Measurements from ENCODE around the gene NUDC.
A peak's percentile ranks its signal among the peaks of the same experiment; 100 is the strongest.
"Not testable (repeated sequence)": the region's sequence is repeated elsewhere in the genome, so short reads cannot be mapped to it uniquely, and the experiment has no call there.

Gene NUDC

DNA sequence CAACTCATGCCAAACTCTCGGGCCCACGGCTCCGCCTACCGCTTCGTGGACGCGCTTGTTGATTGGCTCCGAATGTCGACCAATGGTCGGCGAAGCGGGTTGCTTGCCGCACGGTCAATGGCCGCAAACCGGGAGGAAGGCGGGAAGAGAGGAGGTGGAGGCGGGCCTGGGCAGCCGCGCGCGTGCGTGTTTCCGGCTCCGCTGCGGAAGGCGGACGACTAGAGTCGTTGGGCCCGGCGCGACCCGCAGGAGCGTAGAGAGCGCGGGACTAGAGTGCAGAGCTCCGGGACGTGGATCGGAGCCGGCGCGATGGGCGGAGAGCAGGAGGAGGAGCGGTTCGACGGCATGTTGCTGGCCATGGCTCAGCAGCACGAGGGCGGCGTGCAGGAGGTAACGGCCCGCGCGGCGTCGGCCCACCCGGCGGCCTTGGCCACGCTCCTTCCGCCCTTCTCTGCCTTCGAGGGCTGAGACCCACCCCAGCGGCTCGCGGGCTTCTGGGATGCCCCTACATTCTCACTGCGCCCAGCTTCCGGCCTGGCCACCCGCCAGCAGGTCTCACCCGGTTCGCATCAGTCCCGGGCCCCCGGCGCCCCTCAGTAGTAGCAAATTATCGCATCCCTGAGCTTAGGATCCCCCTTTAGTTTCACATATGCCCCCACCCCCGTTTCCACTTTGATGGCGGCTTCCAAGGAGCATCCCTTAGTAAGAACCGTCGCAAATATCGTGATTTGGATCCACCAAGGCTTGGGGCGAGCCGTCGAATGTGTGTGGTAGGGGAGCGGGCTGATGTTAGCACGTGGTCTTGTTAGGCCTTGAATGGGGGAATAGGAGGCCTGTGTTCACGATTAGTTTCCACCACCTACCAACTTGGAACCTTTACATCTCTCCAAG, at the start of gene NUDC:
TSS of gene NUDC (plus strand) at position 204 of the 891 bp plus-strand sequence. CDS start at position 310, 106 bp downstream.
- DNase-seq, result peak; percentile 93

DNA sequence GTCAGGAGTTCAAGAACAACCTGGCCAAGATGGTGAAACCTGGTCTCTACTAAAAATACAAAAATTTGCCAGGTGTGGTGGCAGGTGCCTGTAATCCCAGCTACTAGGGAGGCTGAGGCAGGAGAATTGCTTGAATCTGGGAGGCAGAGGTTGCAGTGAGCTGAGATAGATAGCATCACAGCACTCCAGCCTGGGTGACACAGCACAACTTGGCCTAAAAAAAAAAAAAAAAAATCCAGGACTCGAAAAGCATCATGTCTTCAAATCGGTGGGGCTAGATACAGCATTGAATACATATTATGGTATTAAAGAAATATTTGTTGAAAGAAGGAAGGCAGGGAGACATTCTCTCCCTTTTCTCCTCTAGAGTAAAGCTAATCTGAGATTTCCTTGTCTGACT, 48.4 kb upstream of the NUDC start:
- not testable (repeated sequence) for DNase-seq

DNA sequence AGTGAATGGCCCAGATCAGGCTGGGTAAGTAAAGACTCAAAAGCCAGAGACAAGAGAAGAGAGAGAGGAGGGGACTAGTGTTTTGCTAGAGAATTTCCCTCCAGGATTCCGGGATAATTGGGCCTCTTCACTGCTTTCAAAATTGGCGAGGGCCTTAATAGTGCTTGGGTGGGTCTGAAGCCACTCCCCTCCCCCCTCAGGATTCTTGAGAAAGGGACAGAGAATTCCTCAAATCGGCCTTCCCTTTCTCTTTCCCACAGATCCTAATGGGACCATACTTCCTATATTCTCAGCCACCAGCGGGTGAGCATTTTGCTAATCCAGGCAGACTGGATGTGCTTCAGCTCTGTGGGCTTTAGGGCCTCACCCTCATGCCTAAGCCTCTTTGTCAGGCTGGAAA, 46.6 kb upstream of the NUDC start:
- no peak for DNase-seq

DNA sequence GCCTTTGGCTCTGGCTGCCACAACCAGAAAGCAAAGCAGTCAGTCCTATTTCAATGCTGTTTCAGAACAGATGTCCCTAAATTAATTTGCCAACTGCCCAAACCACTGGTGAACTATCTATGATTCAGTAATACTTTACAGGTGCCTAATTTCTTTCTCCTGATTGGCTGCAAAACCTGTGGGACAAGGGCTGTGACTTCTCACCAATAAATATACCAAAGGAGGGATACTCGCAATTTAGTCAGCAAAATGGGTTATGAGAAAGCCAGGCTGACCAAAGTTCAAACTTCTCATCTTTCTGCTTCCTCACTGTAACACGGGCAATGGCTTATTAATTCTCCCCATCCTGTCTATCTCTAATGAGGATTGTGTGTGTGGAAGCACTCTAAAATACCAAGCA, 44.2 kb upstream of the NUDC start:
- no peak for DNase-seq

DNA sequence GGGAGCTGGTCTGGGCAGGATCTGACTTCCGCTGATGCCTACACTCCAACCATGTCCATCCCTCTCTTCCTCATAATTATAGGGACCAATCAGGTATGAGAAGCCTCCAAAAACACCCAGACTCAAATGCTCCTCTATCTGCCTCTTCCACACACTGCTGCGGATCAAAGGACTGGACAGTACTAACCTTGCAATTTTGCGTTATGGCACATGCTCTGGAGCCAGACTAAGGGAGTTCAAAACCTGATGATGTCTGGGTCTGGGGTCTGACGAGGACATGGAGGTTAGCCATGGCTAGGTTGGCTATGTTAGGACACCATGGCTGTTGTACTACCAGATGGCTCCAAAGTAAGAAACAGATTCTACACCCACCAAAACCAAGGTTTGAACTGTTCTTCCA, 41.8 kb upstream of the NUDC start:
- no peak for DNase-seq

DNA sequence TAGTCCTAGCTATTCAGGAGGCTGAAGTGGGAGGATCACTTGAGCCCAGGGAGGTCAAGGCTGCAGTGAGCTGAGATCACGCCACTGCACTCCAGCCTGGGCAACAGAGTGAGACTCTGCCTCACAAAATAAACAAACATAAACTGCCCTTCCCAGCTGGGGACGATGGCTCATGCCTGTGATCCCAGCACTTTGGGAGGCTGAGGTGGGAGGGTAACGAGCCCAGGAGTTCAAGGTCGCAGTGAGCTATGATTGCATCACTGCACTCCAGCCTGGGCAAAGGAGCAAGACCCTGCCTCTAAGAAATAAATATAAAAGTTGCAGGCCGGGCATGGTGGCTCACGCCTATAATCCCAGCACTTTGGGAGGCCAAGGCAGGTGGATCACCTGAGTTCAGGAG, 39.9 kb upstream of the NUDC start:
- not testable (repeated sequence) for DNase-seq

DNA sequence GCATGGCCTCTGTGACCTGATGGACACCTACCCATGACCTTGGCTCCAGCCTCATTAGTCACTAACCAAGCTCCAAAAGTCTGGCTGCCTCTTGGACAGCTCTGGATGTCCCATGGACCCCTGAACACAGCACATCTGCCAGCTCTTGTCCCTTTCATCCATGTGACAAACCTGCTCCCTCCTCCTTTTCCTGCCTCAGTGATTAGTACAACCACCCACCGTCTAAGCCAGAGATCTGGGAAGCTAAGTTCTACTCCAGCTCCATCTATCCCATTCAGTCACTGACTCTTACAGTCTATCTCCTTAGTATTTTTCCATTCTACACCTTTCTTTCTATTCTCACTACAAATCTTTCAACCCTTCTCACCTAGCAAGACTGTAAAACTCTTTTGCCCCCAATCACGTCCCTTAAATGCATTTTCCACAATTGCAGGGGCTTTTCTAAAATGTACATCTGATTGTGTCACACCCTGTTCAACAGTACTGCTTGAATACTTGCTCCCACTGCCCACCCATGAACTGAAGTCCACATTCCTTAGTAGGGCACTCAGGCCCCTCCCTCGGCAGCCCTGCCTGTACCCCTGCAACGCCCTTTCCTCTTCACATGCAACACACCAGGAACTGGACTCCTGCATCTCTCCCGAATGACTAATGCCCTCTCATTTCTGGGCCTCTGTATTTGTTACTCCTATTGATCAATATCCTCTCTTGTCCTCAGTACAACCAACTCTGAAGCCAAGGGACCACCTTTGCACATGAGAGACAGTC, 38.7 kb upstream of the NUDC start:
- no peak for DNase-seq

DNA sequence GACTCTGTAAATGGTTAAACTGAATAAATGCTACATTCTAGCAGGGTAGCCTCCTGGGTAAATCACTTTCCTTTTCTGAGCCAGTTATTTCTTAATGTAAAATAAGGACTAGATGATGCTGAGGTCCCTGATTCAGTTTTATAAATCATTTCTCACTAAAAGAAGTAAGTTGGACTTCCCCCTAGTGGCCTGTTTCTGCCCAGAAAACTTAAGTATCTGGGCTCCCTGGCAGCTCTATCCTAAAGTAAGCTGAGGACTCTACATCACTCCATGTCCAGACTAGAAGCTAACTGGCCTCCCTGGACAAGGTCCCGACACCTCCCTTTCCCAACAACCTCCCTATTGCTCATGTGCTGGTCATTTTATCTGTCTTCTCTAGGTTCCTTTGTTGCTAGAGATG, 34.4 kb upstream of the NUDC start:
- DNase-seq, result no peak

DNA sequence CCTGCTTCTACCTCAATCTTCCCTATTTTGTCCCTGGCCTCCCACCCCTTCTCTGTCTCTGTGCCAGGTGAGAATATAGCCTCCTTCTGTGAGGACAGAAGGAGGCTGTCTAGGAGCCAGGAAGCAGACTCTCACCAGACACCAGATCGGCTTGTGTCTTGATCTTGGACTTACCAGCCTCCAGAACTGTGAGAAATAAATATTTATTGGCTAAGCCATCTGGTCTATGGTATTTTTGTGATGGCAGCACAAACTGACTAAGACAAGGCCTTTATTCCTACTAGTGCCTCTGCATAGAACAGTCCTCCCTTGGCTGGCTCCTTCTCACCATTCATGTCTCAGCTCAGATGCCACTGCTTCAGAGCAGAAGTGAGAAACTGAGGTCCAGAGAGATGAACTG, 33.3 kb upstream of the NUDC start:
- no peak for DNase-seq

DNA sequence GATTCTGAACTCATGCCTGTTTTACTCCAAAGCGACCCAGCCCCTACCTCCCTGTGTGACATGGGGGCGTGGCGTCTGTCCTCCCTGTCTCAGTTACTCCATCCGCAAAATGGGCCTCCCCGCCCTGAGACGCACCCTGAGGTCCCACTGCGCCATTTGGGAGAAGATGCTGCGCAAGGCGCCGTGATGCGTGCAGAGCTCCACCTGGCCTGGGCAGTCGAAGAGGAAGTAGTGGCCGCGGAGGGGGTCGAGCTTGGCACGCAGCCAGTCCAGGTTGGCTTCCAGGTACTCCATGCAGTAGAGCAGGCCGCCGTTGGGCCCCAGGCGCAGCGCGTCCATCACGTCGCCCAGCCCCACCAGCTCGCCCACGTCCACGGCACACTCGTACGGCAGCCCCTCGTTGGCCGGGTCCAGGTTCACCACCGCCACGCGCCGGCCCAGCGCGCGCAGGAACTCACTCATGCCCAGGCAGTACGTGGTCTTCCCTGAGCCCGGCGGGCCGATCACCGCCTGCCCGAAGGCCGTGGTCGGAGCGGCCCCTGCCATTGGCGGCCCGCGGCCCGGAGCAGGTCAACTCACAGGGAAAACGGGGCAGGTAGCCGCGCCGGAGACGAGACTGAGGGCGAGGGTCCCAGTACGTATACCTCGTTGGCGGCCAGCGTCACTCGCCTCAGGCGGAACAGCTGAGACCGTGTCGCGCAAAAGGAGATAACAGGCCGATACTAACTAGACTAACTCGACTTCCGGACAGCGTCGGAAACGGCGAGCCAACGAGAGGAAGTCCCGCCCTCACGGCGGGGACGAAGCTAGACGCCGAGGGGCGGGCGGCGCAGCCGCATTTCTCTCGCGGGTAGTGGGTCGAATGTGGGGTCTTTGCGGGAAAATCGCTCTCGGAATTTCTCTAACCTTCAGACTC, 31.7 kb upstream of the NUDC start, which contains the start of gene GPN2:
TSS of gene GPN2 (minus strand) at position 733 of the 916 bp plus-strand sequence. CDS start at position 546, 187 bp downstream.
- peak; percentile 78 for DNase-seq

DNA sequence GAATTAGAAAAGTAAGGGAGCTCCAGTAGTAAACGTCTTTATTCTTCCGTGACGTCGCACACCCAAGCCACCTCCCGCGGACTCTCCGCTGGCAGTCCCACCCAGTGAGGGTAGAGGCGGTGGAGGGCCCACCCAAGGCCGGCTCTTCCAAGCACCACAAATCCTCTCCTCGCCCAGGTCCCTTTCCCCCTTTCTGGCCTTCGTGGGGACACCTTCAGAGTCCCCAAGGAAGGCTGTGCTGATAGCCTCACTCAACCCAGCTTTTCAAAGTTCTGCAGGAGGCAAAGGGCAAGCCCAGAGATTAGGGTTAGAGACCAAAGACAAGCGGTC, 31.1 kb upstream of the NUDC start:
- DNase-seq, result no peak

DNA sequence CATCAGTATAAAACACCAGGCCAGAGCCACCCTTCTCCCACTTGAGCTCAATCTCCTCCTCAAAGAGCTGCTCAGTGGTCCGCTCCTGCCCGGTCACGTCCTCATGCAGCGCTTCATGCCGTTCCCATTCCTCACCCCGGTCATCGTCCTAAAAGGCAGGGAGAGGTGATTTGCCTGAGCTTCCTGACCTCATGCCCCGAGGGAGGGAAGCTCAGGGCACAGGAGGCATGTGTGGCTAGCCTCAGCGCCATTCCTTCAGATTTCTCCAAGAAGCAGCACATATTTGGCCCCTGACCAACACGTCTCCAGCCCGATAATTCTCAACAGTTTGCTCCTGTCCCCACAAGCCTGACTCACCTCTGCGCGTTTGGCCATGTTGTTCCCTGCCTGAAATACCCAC, 27.3 kb upstream of the NUDC start:
- DNase-seq, result no peak

DNA sequence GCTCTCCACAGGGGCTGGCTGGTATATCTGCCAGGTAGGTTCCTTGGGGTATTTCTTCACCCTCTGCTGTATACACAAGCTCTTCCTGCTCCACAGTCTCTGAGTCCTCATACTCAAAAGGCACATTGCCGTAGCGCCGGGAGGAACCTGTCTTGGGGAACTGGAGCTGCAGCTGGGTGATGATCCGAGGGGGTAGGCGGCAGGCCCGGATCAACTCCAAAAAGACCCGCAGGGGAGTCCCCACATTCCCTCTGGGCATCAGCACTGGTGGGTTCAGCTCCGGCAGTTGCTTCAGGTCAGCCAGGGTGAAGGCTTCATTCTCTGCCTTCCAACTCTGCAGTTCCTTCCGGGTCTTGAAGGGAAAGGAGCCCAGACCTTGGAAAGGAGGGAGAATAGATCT, 24.2 kb upstream of the NUDC start:
- DNase-seq, result no peak

DNA sequence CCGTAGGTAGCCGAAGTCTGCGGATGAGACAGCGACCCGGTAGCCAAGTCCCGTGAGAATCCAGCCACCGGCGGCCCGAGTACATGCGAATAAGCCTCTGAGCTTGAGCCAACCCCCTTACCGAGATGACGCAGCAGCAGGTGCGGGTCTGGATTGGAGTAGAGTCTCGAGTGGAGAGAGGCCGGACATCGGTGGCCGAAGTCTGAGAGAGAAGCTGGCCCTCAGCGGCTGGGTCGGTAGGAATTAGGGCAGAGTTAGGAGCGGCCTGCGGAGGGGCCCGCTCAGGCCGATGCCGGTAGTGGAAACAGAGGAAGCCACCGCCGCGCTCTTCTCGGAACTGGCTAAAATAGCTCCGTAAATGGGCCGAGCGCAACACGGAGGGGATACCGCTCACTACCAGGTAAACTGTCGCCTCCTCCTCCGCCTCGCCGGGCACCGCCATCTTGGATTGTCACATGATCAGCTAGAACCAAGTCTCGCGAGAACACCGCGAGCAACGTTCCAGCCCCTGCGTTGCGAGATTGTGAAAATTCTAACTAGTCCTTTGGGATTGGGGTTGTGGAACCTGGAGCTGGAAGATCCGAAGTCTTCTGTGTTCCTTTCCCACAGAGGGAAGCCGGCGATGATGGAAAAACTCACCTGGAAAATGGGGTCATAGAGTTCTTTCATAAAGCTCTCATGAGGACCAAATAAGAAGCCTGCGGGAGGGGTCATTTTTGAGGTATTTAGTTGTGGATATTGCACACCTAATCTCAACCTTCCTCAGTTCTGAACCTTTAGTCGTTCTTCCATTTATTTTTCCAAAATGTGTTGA, 21.3 kb upstream of the NUDC start, which contains the start of gene GPATCH3:
TSS of gene GPATCH3 (minus strand) at position 467 of the 814 bp plus-strand sequence. CDS start at position 442, 25 bp downstream.
- peak; percentile 85 for DNase-seq

DNA sequence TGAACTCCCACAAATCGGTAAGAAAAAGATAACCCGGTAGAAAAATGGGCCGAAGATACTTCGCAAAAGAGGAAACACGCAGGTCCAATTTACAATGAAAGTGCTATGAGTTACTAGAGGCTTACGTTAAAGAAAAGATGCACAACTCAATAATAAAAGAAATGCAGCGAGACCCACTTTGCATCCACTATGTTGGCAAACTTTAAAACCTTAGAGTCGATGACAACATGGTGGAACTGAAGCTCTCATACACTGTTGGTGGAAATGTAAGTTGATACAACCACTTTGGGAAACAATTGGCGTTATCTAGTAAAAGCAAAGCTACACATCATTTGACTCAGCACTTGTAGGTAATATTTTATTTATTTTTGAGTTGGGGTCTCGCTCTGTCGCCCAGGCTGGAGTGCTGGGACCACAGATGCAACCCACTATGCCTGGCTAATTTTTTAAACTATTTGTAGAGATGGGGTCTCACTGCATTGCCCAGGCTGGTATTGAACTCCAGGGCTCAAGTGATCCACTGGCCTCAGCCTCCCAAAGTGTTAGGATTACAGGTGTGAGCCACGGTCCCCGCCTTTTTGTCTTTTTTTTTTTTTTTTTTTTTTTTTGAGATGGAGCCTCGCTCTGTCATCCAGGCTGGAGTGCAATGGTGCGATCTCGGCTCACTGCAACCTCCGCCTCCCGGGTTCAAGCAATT, 20.6 kb upstream of the NUDC start:
- DNase-seq, result no peak

DNA sequence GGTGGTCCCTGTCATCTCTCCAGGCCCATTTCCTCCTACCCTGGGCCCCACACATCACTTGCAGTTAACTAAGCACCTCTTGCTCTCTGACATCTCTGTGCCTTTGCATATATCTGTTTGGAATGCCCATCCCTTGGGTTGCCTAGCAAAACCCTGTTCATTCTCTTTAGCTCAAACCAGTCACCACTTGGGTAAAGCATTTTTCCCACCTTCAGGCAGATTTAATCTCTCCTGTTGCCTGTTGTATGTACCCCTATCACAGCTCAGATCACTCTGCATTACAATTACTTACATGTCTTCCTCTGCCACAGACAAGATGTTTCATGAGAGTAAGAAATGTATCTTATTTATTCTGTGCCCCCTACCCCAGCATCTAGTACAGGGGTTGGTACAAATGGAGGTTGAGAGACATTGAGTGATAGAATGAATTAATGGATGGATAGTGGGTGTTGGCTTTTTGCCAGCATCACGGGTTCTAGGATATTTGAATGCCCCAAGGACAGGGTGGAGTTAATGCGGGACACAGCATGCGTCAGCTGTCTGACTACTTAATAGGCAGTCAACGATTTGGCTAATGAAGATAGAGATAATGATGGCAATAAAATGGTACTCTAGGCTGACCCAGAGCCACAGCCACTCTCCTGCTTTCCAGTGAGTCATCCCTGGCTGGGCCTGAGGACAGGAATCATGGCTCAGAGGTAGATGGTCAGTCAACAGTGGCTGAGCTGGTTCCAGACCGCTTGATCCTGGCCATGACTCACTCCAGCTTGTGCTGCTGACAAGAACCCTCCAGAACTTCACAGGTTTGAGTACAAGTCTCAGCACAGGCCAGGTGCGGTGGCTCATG, 14.2 kb upstream of the NUDC start:
- no peak for DNase-seq

DNA sequence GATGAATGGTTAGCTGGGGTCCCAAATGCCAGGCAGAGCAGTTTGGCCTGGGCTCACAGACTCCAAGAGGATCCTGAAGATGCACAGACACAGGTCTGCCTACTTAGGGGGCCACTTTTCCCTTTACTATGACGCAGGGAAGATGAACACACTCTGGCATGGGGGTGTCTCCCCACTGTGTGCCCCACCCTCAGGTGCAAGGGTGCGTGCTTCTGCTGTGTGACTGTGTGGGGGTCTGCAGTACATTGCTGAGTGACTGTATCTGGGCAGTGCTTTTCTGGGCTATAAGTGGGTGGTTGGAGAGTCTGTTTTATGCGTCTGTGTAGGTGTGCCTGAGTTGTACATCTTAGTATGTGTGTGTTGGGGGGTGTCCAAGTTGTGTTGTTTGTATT, 11.6 kb upstream of the NUDC start:
- no peak for DNase-seq

DNA sequence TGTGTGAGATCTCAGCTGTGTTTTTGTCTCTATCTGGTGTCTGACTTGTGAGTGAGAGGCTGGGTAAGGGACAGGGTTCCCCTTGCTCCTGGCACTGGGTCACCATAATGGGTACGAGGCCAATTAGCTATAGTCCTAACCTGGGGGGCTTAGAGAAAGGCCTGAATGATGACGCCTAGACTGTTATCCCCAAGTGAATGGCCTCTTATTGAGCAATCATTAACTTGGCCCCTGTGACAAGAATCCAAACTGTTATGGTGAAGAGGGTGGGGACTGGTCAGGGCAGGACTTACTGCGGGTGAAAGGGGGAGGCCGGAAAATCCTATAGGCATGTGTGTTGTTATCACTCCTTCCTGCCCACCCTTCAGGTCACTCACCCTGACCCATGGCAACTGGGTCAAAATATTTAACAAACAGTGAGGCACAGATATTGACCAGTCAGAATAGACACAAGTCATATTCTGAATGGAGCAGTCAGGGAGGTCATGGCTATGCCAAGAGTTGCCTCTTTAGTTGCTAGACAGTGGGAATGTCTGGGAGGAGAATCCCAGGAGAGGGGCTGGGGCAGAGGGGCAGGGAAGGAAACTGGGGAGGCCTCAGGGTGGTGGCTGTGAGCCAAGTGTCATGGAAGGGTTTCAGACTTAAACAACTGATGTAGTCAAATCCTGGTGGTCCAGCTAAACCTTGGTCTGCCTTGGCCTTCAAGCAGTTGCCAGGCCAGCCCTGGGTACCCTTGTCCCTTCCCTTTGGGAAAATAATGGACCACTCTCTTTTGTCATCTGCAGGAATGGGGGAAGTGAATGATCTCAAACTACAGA, 11.0 kb upstream of the NUDC start:
- DNase-seq, result no peak

DNA sequence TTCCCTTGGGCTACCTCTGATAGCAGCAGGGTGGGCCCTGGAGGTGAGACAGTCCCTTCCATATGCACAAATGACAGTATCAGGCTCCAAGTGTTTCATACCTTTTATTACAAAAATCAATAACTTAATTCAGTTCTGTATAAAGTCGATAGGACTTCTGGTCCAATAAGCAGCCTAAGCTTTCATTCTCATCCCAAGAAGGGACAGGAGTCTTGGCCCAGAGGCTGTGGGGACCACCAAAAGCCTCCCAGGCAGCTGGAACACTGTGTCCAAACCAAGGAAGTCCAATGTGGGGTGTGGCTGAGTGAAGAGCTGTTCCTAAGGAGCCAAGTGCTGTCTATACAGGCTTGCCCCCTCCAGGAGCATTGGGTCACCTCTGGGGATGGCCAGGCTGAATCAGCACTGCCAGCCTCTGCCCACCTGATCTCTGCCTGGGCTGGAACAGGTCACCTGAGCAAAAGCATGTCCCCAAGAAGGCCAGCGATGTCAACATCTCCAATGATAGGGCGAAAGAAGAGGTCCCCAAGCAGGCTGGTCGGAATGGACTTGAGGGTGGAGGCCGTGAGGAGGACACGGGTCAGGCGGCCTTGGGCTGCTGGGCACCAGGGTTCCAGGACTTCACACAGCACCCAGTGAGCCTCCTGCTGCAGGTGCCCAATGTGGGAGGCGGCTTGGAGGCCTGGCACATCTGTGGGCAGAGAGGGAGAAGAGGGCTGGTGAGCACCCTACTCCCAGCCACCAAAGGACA, 10.0 kb upstream of the NUDC start:
- DNase-seq, result no peak

Measured in activated T-cell treated with anti-CD3 and anti-CD28 coated beads, Interleukin-2, amount 50 U/mL, for 1 hour (primary cell).